ENCODE measurements around the gene MAML3.

MAML3 gene

GRCh38 chr4:139921429-139922184 is 232.4 kb downstream of the MAML3 start:
- DNase-seq (ENCODE audit: low read depth) = no peak

- no peak for DNase-seq (ENCODE audit: low read depth)
These were observed 233.4 kb downstream of the MAML3 start for GRCh38 chr4:139920486-139921002.

GRCh38 chr4:139919521-139919920 is 234.5 kb downstream of the MAML3 start:
- no peak for DNase-seq (ENCODE audit: low read depth)

GRCh38 chr4:139919004-139919403 is 235.0 kb downstream of the MAML3 start:
- no peak for DNase-seq (ENCODE audit: low read depth)

- DNase-seq (ENCODE audit: low read depth) = no peak
These were observed 235.4 kb downstream of the MAML3 start for GRCh38 chr4:139918591-139918990.

- DNase-seq (ENCODE audit: low read depth) = no peak
These were observed 236.1 kb downstream of the MAML3 start for GRCh38 chr4:139917896-139918295.

GRCh38 chr4:139916041-139916440 is 237.9 kb downstream of the MAML3 start:
- no peak for DNase-seq (ENCODE audit: low read depth)

- no peak for DNase-seq (ENCODE audit: low read depth)
These were observed 238.9 kb downstream of the MAML3 start for GRCh38 chr4:139915037-139915436.

GRCh38 chr4:139913995-139914598 is 239.9 kb downstream of the MAML3 start:
- no peak for DNase-seq (ENCODE audit: low read depth)

- DNase-seq (ENCODE audit: low read depth) = no peak
These were observed 240.5 kb downstream of the MAML3 start for GRCh38 chr4:139913398-139913990.

- DNase-seq (ENCODE audit: low read depth) = no peak
These were observed 241.5 kb downstream of the MAML3 start for GRCh38 chr4:139912445-139912844.

- no peak for DNase-seq (ENCODE audit: low read depth)
These were observed 243.9 kb downstream of the MAML3 start for GRCh38 chr4:139910106-139910505.

- no peak for DNase-seq (ENCODE audit: low read depth)
These were observed 245.1 kb downstream of the MAML3 start for GRCh38 chr4:139908636-139909437.

GRCh38 chr4:139907001-139907809 is 246.8 kb downstream of the MAML3 start:
- DNase-seq (ENCODE audit: low read depth) = no peak

- no peak for DNase-seq (ENCODE audit: low read depth)
These were observed 248.5 kb downstream of the MAML3 start for GRCh38 chr4:139905489-139905888.

GRCh38 chr4:139904406-139904805 is 249.6 kb downstream of the MAML3 start:
- DNase-seq (ENCODE audit: low read depth) = no peak

GRCh38 chr4:139903845-139904244 is 250.1 kb downstream of the MAML3 start:
- DNase-seq (ENCODE audit: low read depth) = no peak

- no peak for DNase-seq (ENCODE audit: low read depth)
These were observed 251.4 kb downstream of the MAML3 start for GRCh38 chr4:139902321-139903320.

GRCh38 chr4:139901531-139902320 is 252.3 kb downstream of the MAML3 start:
- no peak for DNase-seq (ENCODE audit: low read depth)
